PC-9 (cell line): ENCODE data around the gene GSTT2.

ENCODE experiments used
- CTCF ChIP-seq: fragments of 200-600 bp; sonication (generic); conservative IDR thresholded peaks from 2 replicates; pipeline ENCODE4 v1.6.1; 2017; ENCODE audit warnings: mixed run types, antibody characterized with exemption, mild to moderate bottlenecking, moderate library complexity
- EZH2 ChIP-seq: fragments of 200-600 bp; sonication (generic); IDR thresholded peaks from 2 replicates; pipeline ENCODE4 v1.8.0; 2017; ENCODE audit warnings: antibody characterized with exemption, low read depth

GRCh38 chr22:24008381-24009226 lies 28.7 kb downstream of the GSTT2 start:
- no peak for TF ChIP-seq CTCF
- no peak for TF ChIP-seq EZH2
